GM23338 (cell line): ENCODE measurements around the gene TASL. TPM values are rescaled to one million over a fixed set of nuclear protein-coding genes. Genes with fewer than 3 reads are reported as not detected.

ENCODE experiments used
- ATAC-seq: fragments of 200-7000 bp; cut with Tn5 transposase; 3 replicates; pipeline ENCODE4 v1.9.1; 2020
- DNase-seq: peaks from one replicate; pipeline ENCODE4 v3.0.0-alpha.2; 2015; ENCODE audit warnings: low spot score
- H2AFZ ChIP-seq: fragments of 200-600 bp; sonication (generic); 2 replicates; pipeline ENCODE4 v1.8.0; 2016; ENCODE audit warnings: antibody characterized with exemption, mild to moderate bottlenecking, moderate library complexity
- H3F3A ChIP-seq: fragments of 200-600 bp; sonication (generic); replicated peaks from 2 replicates; pipeline ENCODE4 v1.8.0; 2017; ENCODE audit warnings: antibody characterized with exemption, mixed run types, low read depth
- H3K27ac ChIP-seq: fragments of 200-600 bp; sonication (generic); 2 replicates; pipeline ENCODE4 v1.6.1; 2016; ENCODE audit warnings: low read depth
- H3K27me3 ChIP-seq: fragments of 200-600 bp; sonication (generic); 2 replicates; pipeline ENCODE4 v1.8.0; 2016; ENCODE audit warnings: mild to moderate bottlenecking, mixed run types, moderate library complexity; ENCODE audit not compliant: insufficient read depth
- H3K36me3 ChIP-seq: fragments of 200-600 bp; sonication (generic); 2 replicates; pipeline ENCODE4 v1.8.0; 2016; ENCODE audit warnings: mild to moderate bottlenecking; ENCODE audit not compliant: insufficient read depth
- H3K4me1 ChIP-seq: fragments of 200-600 bp; sonication (generic); 2 replicates; pipeline ENCODE4 v1.8.0; 2016; ENCODE audit warnings: mild to moderate bottlenecking, moderate library complexity; ENCODE audit not compliant: insufficient read depth
- H3K4me2 ChIP-seq: fragments of 200-600 bp; sonication (generic); 2 replicates; pipeline ENCODE4 v1.7.1; 2017; ENCODE audit warnings: mixed run types
- H3K4me3 ChIP-seq: fragments of 200-600 bp; sonication (generic); 2 replicates; pipeline ENCODE4 v1.6.1; 2016; ENCODE audit warnings: mixed run types
- H3K79me2 ChIP-seq: fragments of 200-600 bp; sonication (generic); replicated peaks from 2 replicates; pipeline ENCODE4 v1.8.0; 2017; ENCODE audit warnings: mild to moderate bottlenecking; ENCODE audit not compliant: insufficient read depth
- H3K9me2 ChIP-seq: fragments of 200-600 bp; sonication (generic); 2 replicates; pipeline ENCODE4 v1.8.0; 2017; ENCODE audit not compliant: insufficient read depth
- H4K20me1 ChIP-seq: fragments of 200-600 bp; sonication (generic); replicated peaks from 2 replicates; pipeline ENCODE4 v1.8.0; 2017; ENCODE audit warnings: mild to moderate bottlenecking; ENCODE audit not compliant: insufficient read depth
- H3K27ac Mint-ChIP-seq: 2 replicates; pipeline ENCODE4 v1.8.0; 2020; ENCODE audit warnings: inconsistent platforms, mild to moderate bottlenecking, moderate library complexity, mixed read lengths
- H3K27me3 Mint-ChIP-seq: 3 replicates; pipeline ENCODE4 v1.8.0; 2022; ENCODE audit warnings: low read depth, mild to moderate bottlenecking, moderate library complexity, mixed read lengths, inconsistent platforms; ENCODE audit not compliant: insufficient read depth, poor library complexity
- H3K36me3 Mint-ChIP-seq: 3 replicates; pipeline ENCODE4 v1.8.0; 2021; ENCODE audit warnings: low read depth, mild to moderate bottlenecking, inconsistent platforms, moderate library complexity, mixed read lengths
- H3K4me1 Mint-ChIP-seq: 3 replicates; pipeline ENCODE4 v1.8.0; 2020; ENCODE audit warnings: mild to moderate bottlenecking, inconsistent platforms, mixed read lengths
- H3K4me3 Mint-ChIP-seq: 3 replicates; pipeline ENCODE4 v1.8.0; 2021; ENCODE audit warnings: moderate library complexity, mild to moderate bottlenecking, inconsistent platforms, mixed read lengths
- H3K9me3 Mint-ChIP-seq: 3 replicates; pipeline ENCODE4 v1.8.0; 2020; ENCODE audit warnings: moderate library complexity, mild to moderate bottlenecking, inconsistent platforms, mixed read lengths
- CREB1 ChIP-seq: fragments of 250-450 bp; sonication (Bioruptor Pico); IDR thresholded peaks from 2 replicates; pipeline ENCODE4 v1.5.0; 2020; ENCODE audit warnings: low read depth, mild to moderate bottlenecking, moderate library complexity
- EZH2phosphoT487 ChIP-seq: fragments of 200-600 bp; sonication (generic); IDR thresholded peaks from one replicate; pipeline ENCODE4 v1.8.1; 2018; ENCODE audit warnings: antibody characterized with exemption; ENCODE audit not compliant: unreplicated experiment
- JUNB ChIP-seq: IDR thresholded peaks from one replicate; pipeline ENCODE4 v1.6.1; 2016; ENCODE audit warnings: antibody characterized with exemption; ENCODE audit not compliant: unreplicated experiment
- NANOG ChIP-seq: IDR thresholded peaks from 2 replicates; pipeline ENCODE4 v1.6.1; 2016; ENCODE audit warnings: antibody characterized with exemption, borderline replicate concordance
- POLR2AphosphoS5 ChIP-seq: IDR thresholded peaks from 2 replicates; pipeline ENCODE4 v1.6.1; 2016; ENCODE audit warnings: antibody characterized with exemption, low read depth
- STAT1 ChIP-seq: IDR thresholded peaks from one replicate; pipeline ENCODE4 v1.6.1; 2016; ENCODE audit warnings: antibody characterized with exemption; ENCODE audit not compliant: unreplicated experiment
- ZNF114 ChIP-seq: fragments of 250-450 bp; sonication (Bioruptor Pico); IDR thresholded peaks from 2 replicates; pipeline ENCODE4 v1.5.0; 2020; ENCODE audit warnings: mild to moderate bottlenecking, moderate library complexity
- ZNF331 ChIP-seq: fragments of 250-450 bp; sonication (Bioruptor Pico); IDR thresholded peaks from 2 replicates; pipeline ENCODE4 v1.5.0; 2020; ENCODE audit warnings: low read depth, mild to moderate bottlenecking, moderate library complexity
- polyA plus RNA-seq: library from polyadenylated mRNA; unstranded; fragments of >200 nt; fragmentation: Nextera tagmentation; extraction: Ambion mirVana; gene quantifications from 2 replicates; pipeline ENCODE4 v1.2.1, GENCODE V29; 2016
- total RNA-seq: library from RNA; depleted of rRNA; stranded (reverse); fragments of >200 nt; shearing (Covaris generic); gene quantifications from 2 replicates; pipeline ENCODE4 v1.2.3, GENCODE V29; 2014
- TF ChIP-seq, protein P1 (sequence below), 2 experiments: fragments of 200-600 bp in 1 of 2; sonication (generic) in 1 of 2; conservative IDR thresholded peaks; 2 replicates each; pipeline versions ENCODE4 v1.5.1 to v1.6.1; 2016 to 2017; ENCODE audit warnings: antibody characterized with exemption in 2 of 2, low read depth in 2 of 2, mild to moderate bottlenecking in 2 of 2, moderate library complexity in 1 of 2
- TF ChIP-seq, protein P2 (sequence below): fragments of 250-450 bp; sonication (Bioruptor Pico); IDR thresholded peaks from 2 replicates; pipeline ENCODE4 v1.5.0; 2020; ENCODE audit warnings: mild to moderate bottlenecking, moderate library complexity
- TF ChIP-seq, protein P3 (sequence below): IDR thresholded peaks from 2 replicates; pipeline ENCODE4 v1.6.1; 2016; ENCODE audit warnings: antibody characterized with exemption

The TASL gene
- total and polyA plus RNA-seq, 2 experiments from 2014 or later, result not detected

DNA sequence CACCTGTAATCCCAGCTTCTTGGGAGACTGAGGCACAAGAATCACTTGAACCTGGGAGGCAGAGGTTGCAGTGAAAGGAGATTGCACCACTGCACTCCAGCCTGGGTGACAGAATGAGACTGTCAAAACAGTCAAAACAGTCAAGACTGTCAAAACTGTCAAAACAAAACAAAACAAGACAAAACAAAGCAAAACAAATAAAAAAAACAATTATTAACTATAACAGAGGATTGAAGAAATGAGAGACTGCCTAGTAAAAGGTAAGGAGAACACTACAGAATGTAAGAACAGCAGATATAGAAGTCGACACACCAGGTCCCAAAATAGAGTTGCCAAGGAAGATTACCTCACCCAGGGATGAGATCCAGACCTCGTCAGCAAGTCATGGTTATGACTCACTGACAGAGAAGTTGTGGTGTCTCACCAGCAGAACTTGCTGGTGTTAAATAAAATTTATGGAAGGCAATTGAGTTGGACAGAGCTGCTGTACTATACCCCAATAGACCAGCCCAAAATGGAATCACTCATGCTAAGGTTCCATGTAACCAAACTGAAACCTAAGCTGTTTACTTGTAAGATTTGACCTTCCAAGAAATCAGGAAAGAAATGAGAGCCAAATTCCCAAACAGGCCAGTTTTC is 43.5 kb upstream of the TASL start:
- Histone ChIP-seq H3K9me2 (no peaks in the 10 kb centered on the region), H3K79me2 (no peaks in the 10 kb centered on the region), H3K4me2 (no peak overlapping the region), H3K4me1 (no peaks in the 10 kb centered on the region), H3K4me3 (no peak overlapping the region), H3K27me3 (no peaks in the 10 kb centered on the region), H3F3A (no peaks in the 10 kb centered on the region), H3K36me3 (no peaks in the 10 kb centered on the region), H3K27ac (no peak overlapping the region), H2AFZ (no peak overlapping the region), H4K20me1 (no peaks in the 10 kb centered on the region)
- peaks cover 2% of the 10 kb centered on the region; the same call in 2 of the 3 replicates for H3K36me3 Mint-ChIP-seq
- peaks cover 6% of the 10 kb centered on the region; the same call in 2 of the 3 replicates for H3K4me1 Mint-ChIP-seq
- no peak overlapping the region for H3K27ac Mint-ChIP-seq
- H3K9me3 Mint-ChIP-seq, result peaks cover 6% of the 10 kb centered on the region; the same call in 1 of the 3 replicates
- H3K27me3 Mint-ChIP-seq, result no peaks in the 10 kb centered on the region
- DNase-seq (no peak), ATAC-seq (no peak)
- H3K4me3 Mint-ChIP-seq, result no peak overlapping the region
- no peak for TF ChIP-seq JUNB
- no peak for TF ChIP-seq ZNF114 (CRISPR knock-in tag)
- TF ChIP-seq ZNF331 (CRISPR knock-in tag), result no peak
- TF ChIP-seq, protein P1, sequence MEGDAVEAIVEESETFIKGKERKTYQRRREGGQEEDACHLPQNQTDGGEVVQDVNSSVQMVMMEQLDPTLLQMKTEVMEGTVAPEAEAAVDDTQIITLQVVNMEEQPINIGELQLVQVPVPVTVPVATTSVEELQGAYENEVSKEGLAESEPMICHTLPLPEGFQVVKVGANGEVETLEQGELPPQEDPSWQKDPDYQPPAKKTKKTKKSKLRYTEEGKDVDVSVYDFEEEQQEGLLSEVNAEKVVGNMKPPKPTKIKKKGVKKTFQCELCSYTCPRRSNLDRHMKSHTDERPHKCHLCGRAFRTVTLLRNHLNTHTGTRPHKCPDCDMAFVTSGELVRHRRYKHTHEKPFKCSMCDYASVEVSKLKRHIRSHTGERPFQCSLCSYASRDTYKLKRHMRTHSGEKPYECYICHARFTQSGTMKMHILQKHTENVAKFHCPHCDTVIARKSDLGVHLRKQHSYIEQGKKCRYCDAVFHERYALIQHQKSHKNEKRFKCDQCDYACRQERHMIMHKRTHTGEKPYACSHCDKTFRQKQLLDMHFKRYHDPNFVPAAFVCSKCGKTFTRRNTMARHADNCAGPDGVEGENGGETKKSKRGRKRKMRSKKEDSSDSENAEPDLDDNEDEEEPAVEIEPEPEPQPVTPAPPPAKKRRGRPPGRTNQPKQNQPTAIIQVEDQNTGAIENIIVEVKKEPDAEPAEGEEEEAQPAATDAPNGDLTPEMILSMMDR (conservative IDR thresholded peaks at IDR 0.05; ENCODE audit: low read depth in 2 of 2), result no peak
- no peak for TF ChIP-seq NANOG
- TF ChIP-seq STAT1, result no peak
- no peak for TF ChIP-seq CREB1 (CRISPR knock-in tag)
- no peak for TF ChIP-seq EZH2phosphoT487
- no peak for TF ChIP-seq POLR2AphosphoS5
- TF ChIP-seq, protein P2, sequence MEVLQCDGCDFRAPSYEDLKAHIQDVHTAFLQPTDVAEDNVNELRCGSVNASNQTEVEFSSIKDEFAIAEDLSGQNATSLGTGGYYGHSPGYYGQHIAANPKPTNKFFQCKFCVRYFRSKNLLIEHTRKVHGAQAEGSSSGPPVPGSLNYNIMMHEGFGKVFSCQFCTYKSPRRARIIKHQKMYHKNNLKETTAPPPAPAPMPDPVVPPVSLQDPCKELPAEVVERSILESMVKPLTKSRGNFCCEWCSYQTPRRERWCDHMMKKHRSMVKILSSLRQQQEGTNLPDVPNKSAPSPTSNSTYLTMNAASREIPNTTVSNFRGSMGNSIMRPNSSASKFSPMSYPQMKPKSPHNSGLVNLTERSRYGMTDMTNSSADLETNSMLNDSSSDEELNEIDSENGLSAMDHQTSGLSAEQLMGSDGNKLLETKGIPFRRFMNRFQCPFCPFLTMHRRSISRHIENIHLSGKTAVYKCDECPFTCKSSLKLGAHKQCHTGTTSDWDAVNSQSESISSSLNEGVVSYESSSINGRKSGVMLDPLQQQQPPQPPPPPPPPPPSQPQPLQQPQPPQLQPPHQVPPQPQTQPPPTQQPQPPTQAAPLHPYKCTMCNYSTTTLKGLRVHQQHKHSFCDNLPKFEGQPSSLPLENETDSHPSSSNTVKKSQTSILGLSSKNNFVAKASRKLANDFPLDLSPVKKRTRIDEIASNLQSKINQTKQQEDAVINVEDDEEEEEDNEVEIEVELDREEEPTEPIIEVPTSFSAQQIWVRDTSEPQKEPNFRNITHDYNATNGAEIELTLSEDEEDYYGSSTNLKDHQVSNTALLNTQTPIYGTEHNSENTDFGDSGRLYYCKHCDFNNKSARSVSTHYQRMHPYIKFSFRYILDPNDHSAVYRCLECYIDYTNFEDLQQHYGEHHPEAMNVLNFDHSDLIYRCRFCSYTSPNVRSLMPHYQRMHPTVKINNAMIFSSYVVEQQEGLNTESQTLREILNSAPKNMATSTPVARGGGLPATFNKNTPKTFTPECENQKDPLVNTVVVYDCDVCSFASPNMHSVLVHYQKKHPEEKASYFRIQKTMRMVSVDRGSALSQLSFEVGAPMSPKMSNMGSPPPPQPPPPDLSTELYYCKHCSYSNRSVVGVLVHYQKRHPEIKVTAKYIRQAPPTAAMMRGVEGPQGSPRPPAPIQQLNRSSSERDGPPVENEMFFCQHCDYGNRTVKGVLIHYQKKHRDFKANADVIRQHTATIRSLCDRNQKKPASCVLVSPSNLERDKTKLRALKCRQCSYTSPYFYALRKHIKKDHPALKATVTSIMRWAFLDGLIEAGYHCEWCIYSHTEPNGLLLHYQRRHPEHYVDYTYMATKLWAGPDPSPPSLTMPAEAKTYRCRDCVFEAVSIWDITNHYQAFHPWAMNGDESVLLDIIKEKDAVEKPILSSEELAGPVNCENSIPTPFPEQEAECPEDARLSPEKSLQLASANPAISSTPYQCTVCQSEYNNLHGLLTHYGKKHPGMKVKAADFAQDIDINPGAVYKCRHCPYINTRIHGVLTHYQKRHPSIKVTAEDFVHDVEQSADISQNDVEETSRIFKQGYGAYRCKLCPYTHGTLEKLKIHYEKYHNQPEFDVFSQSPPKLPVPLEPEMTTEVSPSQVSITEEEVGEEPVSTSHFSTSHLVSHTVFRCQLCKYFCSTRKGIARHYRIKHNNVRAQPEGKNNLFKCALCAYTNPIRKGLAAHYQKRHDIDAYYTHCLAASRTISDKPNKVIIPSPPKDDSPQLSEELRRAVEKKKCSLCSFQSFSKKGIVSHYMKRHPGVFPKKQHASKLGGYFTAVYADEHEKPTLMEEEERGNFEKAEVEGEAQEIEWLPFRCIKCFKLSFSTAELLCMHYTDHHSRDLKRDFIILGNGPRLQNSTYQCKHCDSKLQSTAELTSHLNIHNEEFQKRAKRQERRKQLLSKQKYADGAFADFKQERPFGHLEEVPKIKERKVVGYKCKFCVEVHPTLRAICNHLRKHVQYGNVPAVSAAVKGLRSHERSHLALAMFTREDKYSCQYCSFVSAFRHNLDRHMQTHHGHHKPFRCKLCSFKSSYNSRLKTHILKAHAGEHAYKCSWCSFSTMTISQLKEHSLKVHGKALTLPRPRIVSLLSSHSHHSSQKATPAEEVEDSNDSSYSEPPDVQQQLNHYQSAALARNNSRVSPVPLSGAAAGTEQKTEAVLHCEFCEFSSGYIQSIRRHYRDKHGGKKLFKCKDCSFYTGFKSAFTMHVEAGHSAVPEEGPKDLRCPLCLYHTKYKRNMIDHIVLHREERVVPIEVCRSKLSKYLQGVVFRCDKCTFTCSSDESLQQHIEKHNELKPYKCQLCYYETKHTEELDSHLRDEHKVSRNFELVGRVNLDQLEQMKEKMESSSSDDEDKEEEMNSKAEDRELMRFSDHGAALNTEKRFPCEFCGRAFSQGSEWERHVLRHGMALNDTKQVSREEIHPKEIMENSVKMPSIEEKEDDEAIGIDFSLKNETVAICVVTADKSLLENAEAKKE (CRISPR knock-in tag), result no peak
- TF ChIP-seq, protein P3, sequence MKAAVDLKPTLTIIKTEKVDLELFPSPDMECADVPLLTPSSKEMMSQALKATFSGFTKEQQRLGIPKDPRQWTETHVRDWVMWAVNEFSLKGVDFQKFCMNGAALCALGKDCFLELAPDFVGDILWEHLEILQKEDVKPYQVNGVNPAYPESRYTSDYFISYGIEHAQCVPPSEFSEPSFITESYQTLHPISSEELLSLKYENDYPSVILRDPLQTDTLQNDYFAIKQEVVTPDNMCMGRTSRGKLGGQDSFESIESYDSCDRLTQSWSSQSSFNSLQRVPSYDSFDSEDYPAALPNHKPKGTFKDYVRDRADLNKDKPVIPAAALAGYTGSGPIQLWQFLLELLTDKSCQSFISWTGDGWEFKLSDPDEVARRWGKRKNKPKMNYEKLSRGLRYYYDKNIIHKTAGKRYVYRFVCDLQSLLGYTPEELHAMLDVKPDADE, result no peak
